ENCODE results near the gene DUT.

- TF ChIP-seq CTCF (IDR thresholded peaks at IDR 0.05) = no peak
- TF ChIP-seq POLR2A (IDR thresholded peaks at IDR 0.05) = no peak
These were observed 51.8 kb downstream of the DUT start for GRCh38 chr15:48383031-48383430.
